GM21723 (cell line): ENCODE results near the gene NKD2.

Source experiments
- ATAC-seq: cut with Tn5 transposase; IDR thresholded peaks from one replicate; pipeline ENCODE4 v1.9.1; 2021; ENCODE audit warnings: mild to moderate bottlenecking, moderate library complexity; ENCODE audit not compliant: unreplicated experiment

Gene NKD2

GRCh38 chr5:1028481-1029281 lies 20.1 kb downstream of the NKD2 start:
- ATAC-seq = no peak

DNA sequence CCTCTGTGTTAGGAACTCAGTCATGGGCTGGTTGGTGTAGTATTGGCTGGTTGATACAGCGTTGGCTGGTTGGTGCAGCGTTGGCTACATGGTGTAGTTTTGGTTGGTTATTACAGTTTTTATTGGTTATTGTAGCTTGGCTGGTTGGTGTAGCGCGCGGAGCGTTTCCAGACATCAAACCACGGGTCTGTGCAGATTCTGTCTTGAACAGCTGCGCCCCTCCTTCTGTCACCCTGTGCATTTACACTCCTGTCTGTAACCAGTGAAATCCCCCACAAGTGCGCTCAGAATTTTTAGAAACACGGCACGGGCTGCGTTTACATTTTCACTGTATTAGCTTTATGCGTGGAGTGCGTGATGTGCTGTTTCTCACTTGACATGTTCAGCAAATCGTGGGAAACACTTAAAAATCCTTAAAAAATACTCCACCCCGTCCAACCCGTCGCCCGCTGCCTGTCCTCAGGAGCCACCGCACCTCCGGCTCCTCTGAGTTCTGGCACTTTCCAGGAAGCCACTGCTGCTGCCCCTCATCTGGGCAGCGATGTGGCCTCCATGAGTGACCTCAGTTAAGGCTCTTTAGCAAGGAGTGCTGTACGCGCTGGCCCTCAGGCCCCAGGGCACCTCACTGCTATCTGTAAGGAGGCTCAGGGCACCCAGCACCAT lies 20.8 kb downstream of the NKD2 start:
- ATAC-seq = no peak

- no peak for ATAC-seq
These were observed 21.5 kb downstream of the NKD2 start for GRCh38 chr5:1029945-1030625.

DNA sequence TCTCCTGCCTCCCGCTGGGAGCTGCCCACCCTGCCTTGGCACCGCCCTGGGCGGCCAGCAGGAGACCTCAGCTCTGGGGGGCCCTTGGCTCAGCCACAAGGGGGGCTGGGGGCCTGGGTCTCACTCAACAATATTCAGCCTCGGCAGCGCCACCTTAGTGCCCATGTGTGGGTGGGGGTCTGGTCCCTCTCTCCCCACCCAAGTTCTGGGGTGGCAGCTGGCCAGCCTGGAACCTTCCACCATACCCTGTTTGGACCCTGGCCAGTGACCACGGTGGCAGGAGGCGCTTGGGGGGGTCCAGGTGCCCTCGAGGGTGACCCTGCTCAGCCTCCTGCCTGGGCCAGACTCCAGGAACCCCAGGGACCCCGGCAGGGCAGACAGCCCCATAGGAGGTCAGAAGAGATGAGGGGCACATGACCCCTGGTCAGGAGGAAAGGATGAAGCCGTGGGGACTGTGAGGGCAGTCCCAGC lies 22.2 kb downstream of the NKD2 start:
- ATAC-seq = no peak

- ATAC-seq = no peak
These were observed 22.8 kb downstream of the NKD2 start for GRCh38 chr5:1031306-1031959.

DNA sequence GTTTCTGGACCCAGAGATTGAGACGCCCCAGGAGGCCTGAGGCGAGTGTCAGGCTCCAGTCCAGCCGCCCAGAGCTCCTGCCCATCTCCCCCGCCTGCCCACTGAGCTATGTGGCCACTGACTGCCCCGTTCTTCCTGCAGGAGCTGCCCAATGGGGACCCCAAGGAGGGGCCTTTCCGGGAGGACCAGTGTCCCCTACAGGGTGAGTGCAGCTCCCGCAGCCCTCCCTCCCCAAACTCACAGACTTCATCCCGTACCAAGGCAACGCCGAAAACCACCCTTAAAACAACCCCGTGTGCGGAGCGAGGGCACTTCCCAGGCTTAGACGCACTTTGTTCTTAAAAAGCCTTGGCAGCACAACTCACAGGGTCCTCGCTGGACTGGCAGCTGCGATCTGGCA lies 23.4 kb downstream of the NKD2 start:
- no peak for ATAC-seq

- no peak for ATAC-seq
These were observed 24.0 kb downstream of the NKD2 start for GRCh38 chr5:1032551-1033027.

DNA sequence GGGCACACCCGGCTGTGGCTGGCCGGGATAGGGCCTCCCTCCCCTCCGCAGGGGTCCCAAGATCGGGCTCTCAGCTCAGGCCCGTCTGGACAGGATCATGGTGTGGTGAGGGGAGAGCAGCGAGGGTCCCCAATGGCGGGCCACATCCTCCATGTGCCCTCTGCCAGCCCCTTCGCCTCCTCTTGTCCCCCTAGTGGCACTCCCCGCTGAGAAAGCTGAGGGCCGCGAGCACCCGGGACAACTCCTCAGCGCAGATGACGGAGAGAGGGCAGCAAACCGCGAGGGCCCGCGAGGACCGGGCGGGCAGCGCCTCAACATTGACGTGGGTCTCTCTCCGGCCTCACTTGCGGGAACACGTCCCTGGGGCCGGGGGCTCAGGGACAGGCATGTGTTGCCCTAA lies 24.6 kb downstream of the NKD2 start:
- ATAC-seq = no peak

DNA sequence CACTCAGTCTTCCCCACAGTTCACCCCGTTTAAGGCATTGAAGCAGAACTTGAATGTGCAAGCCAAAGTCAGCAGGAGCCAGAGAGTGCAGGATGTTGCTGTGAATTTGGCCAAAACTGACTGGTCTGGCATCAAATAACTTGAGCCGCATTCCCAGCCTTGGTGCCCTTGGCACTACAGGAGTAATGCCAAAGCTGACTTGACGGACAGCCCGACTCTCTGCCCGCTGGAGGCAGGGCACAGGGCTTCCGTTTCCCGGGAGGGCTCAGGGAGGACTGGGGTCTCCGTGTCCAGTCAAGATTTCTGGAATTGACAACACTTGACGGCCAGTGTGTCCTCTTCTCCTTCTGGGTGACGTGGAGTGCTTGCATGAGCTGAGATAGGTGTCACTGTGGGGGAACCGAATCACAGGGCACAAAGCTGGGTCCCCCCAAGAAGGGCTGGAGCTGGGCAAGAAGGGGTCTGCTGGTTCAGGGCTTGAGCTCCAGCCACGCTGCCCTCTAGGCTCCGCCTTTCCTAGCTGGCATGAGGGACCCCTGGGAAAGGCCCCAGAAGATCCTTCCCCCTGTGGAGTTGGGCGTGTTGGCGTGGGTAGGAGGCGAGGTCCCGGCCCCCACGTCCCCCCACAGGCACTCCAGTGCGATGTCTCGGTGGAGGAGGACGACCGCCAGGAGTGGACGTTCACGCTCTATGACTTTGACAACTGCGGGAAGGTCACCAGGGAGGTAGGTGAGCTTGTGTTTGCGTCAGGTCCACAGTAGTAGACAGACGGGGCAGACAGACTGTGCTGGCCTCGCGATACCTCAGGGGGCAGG lies 25.2 kb downstream of the NKD2 start:
- no peak for ATAC-seq

GRCh38 chr5:1034421-1034905 lies 25.9 kb downstream of the NKD2 start:
- no peak for ATAC-seq

DNA sequence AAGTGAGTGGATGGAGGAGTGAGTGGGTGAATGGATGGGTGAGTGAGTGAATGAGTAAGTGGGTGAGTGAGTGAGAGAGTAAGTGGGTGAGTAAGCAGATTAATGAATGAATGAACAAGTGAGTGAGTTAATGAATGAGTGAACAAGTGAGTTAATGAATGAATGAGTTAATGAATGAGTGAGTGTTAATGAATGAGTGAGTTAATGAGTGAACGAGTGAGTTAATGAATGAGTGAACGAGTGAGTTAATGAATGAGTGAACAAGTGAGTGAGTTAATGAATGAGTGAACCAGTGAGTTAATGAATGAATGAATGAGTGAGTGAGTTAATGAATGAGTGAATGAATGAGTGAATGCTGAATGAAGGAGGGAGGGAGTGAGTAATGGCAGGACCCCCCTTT lies 26.4 kb downstream of the NKD2 start:
- ATAC-seq = no peak

DNA sequence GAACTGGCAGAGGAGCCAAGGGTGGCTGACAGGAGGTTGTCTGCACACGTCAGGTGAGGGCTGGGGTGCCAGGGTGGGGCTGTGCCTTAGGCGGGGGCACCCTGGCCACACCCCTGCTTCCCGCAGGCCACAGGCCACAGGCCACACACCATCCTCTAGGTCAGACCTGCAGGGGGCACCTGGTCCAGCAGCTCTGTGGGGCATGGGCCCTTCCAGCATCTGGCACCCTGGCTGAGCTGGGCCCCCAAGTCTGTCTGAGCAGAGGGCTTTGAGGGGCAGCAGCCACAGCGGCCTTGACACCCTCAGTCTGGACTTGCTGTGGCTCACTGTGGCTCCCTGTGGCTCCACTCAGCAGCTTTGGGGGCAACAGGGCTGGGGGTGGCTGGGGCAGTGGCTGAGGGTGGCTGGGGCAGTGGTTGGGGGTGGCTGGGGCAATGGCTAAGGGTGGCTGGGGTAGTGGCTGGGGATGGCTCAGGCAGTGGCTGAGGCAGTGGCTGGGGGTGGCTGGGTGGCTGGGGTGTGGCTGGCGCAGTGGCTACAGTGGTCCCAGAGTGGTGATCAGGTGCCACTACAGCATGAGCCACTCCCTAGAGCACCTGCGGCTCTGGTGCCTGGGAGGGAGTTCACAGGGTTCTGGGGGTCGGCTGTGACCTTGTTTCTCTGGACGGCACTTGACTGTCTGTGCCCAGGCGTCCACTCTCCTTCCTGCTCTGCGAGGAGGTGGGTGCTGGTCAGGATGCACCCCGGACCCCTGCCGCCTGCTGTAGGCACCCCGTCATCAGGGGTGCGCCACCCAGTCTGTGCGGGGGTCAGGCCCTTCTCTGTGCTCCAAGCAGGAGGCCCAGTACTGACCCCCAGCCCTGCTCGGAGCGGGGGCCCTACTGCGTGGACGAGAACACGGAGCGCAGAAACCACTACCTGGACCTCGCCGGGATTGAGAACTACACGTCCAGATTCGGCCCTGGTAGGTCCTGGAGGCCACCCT lies 27.1 kb downstream of the NKD2 start:
- no peak for ATAC-seq

DNA sequence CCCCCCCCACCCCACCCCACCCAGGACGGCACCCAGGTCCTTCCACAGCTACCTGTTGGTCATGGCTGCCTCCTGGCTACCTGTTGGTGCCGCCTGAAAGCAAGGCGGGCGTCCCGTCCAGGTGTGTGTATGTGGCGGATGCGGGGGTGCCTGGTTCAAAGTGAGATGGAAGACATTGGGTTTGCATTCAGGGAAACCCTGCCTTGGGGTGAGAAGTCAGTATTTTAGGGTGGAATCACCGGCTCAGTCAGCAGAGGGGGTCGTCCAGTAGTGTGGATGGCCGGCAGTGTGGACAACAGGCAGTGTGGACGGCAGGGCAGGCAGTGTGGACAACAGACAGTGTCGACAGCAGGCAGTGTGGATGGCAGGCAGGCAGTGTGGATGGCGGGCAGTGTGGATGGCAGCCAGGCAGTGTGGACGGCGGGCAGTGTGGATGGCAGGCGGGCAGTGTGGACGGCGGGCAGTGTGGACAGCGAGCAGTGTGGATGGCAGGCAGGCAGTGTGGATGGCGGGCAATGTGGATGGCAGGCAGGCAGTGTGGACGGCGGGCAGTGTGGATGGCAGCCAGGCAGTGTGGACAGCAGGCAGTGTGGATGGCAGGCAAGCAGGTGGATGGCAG lies 28.0 kb downstream of the NKD2 start:
- no peak for ATAC-seq

GRCh38 chr5:1037123-1037670 lies 28.6 kb downstream of the NKD2 start:
- ATAC-seq = no peak

- no peak for ATAC-seq
These were observed 29.2 kb downstream of the NKD2 start for GRCh38 chr5:1037671-1038416.

DNA sequence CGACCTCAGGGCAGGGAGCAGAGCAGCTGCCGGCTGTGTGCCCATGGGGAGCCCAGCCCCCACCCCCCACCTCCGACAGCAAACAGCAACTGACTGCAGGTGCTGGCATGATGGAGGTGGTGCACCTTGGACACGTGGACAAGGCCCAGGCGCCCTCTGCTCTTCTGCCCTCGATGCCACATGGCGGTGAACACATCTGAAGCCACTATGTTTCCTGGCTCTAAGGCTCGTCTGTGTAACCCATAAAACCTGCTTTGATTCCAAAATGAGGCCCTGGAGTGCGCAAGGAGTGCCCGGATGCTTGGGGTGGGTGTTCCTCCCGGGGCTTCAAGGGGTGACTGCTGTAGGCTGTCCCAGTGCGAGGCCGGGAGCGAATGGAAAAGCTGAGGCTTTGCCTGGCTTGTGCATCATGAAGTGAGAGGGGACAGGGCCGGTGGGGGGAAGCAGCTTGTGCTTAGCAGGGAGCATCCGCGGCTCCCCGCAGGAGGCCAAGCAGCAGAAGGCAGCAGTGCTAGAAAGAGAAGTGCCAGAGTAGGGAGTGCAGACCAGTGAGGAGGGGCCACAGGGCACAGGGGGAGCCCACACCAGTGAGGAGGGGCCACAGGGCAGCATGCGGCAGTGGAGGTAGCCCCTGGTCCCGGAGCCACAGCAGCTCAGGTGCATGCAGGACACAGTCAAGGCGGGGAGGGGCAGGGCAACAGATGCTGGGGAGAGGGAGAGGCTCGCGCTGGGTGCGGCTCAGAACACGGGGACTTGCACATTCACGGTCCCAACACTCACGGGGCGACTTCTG lies 30.0 kb downstream of the NKD2 start:
- ATAC-seq = no peak

GRCh38 chr5:1039210-1039548 lies 30.6 kb downstream of the NKD2 start:
- ATAC-seq = no peak
